Measurements from ENCODE around the gene PTGDR.

Gene PTGDR

DNA sequence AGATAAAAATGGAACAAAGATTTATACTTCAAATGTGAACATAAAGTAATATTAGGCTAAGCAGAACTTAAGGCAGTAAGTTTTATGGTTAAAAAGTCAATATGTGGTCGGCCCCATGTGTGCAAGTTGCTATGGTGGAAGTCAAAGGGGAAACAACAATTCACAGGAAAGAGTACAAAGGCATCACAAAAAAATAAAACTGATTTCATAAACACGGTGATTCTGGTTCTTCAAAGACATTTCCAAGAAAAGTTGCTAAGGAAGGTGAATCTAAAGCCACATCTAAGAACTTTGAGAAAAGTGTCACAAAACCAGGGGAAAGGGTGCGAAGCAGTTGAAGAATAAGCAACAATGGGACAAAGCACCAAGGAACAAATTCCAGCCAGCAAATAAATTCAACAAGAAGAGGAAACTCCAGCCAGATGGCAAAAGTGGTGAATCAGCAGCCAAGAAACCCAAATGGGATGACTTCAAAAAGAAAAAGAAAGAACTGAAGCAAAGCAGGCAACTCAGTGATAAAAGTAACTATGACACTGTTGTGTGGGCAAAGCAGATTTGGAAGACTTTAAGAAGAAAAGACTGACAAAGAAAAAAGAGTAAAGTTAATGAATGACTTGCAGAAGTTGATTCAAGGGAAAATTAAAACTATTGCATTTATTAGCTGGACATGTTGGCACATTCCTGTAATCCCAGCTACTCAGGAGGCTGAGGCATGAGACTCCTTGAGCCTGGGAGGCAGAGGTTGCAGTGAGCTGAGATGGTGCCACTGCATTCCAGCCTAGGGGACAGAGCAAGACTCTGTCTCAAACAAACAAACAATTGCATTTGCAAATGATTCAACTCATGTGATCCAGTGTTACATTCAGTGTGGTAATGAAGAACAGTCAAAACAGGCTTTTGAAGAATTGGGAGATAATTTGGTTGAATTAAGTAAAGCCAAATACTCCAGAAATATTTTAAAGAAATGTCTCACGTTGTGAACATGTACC is 19.5 kb downstream of the PTGDR start:
- TF ChIP-seq, protein P1, sequence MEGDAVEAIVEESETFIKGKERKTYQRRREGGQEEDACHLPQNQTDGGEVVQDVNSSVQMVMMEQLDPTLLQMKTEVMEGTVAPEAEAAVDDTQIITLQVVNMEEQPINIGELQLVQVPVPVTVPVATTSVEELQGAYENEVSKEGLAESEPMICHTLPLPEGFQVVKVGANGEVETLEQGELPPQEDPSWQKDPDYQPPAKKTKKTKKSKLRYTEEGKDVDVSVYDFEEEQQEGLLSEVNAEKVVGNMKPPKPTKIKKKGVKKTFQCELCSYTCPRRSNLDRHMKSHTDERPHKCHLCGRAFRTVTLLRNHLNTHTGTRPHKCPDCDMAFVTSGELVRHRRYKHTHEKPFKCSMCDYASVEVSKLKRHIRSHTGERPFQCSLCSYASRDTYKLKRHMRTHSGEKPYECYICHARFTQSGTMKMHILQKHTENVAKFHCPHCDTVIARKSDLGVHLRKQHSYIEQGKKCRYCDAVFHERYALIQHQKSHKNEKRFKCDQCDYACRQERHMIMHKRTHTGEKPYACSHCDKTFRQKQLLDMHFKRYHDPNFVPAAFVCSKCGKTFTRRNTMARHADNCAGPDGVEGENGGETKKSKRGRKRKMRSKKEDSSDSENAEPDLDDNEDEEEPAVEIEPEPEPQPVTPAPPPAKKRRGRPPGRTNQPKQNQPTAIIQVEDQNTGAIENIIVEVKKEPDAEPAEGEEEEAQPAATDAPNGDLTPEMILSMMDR (IDR thresholded peaks at IDR 0.05; ENCODE audit: insufficient read depth, low read depth, low read length, missing control alignments), result no peak
- no peak overlapping the region for H3K4me3 ChIP-seq (ENCODE audit: low read depth, low read length)
- DNase-seq (ENCODE audit: low read depth), result no peak

DNA sequence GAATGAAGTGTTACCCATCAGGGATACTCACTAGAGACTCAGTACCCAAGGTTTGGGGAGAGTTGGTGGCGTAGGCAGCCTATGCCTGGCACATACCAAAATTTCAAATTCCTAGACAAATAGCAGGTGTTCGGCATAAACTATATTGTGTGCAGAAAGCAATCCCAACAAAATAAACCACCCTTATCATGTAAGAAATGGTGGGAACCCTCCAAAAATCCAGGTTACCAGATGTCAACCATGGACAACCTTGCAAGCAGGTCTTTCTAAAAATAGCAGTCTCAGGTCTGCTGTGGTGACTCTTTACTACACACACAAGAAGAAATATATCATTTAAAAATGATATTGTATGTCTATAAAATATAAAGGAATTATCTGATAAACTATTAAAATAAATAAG is 28.9 kb downstream of the PTGDR start:
- H3K4me3 ChIP-seq (ENCODE audit: low read depth, low read length), result no peak overlapping the region
- DNase-seq (ENCODE audit: low read depth), result no peak
- TF ChIP-seq, protein P1 (IDR thresholded peaks at IDR 0.05; ENCODE audit: insufficient read depth, low read depth, low read length, missing control alignments), result no peak

DNA sequence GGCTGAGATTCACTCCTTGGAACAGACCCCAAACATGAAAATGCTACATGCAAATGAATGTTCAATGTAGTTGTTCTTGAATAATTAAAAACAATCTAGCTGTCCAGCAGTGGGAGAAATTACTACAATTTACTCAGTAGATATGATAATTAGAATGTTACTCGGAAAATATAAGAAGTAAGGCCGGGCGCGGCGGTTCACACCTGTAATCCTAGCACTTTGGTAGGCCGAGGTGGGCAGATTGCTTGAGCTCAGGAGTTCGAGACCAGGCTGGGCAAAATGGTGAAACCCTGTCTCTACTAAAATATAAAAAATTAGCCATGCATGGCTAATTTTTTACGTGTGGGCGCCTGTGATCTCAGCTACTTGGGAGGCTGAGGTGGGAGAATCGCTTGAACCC is 31.3 kb downstream of the PTGDR start:
- TF ChIP-seq, protein P1 (IDR thresholded peaks at IDR 0.05; ENCODE audit: insufficient read depth, low read depth, low read length, missing control alignments), result no peak
- H3K4me3 ChIP-seq (ENCODE audit: low read depth, low read length), result no peak overlapping the region
- DNase-seq (ENCODE audit: low read depth), result no peak

DNA sequence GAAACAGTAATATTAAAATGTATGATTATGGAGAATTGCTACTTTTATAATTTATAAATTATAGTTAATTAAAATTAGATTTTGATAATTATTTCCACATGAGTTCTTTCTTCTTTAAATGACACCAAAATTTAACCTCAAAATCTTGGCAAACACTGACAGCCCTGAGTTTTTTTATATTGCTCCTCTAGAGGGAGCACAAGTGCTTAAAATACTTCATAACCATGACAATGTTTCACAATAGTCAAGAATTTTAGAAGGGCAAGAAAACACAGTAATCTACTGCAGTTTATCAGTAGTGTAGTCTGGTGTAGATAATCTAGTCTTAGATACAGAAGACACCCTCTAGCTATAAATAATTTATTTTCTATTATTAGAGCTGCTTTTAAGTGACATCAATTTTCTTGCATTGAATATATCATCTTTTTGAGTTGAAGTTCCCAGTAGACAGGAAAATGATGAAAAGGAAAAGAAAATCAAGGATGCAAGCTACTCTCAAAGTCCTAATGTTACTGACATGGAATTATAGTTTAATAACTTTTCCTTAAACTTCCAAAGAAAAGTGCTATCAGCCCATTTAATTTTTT is 32.3 kb downstream of the PTGDR start:
- TF ChIP-seq, protein P1 (IDR thresholded peaks at IDR 0.05; ENCODE audit: insufficient read depth, low read depth, low read length, missing control alignments), result peak; percentile 47
- H3K4me3 ChIP-seq (ENCODE audit: low read depth, low read length), result no peak overlapping the region
- DNase-seq (ENCODE audit: low read depth), result peak; percentile 42

DNA sequence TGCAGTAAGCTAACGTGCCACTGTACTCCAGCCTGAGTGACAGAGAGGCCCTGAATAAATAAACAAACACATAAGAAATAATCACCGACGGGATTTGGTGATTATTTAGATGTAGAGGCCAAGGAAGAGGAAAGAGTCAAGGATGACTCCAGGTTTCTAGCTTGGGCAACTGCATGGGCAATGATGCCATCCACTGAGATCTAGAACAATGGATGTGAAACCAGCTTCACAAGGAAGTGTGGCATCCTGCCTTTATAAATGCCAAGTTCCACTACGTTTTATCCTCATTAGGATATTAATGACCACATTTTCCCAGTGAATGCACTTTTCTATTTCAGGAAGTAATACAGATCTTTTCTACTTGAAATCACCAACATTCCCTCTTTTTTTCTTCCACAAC is 35.7 kb downstream of the PTGDR start:
- no peak overlapping the region for H3K4me3 ChIP-seq (ENCODE audit: low read depth, low read length)
- DNase-seq (ENCODE audit: low read depth), result no peak
- TF ChIP-seq, protein P1 (IDR thresholded peaks at IDR 0.05; ENCODE audit: insufficient read depth, low read depth, low read length, missing control alignments), result no peak

DNA sequence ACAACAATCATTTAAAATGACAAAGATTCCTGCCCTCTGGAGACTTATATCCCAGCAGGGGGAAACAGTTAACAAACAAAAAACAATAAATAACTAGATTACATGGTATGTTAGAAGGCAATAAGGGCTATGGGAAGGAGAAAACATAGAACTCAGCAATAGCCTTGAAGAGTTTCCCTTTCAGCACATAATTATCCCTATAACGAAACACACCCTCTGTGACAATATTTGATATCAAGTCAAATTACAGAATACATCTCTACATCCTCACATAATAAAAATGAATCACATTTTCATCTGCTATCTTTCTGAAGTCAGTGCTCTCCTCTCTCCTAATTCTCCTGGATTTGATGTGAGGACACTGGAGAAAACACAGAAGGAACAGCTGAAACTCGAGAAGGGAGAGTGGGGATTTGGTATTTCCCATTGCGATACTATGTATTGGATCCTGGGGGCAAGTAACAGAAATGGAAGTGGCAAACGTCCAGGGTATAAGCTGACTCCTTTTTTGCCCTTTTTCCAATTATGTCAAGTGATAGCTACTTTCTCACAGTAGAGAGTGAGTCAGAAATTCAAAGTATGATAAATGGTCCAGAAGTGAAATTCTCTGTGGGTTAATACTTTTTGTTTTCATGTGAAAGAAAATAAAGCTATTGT is 36.9 kb downstream of the PTGDR start:
- H3K4me3 ChIP-seq (ENCODE audit: low read depth, low read length), result no peak overlapping the region
- no peak for DNase-seq (ENCODE audit: low read depth)
- TF ChIP-seq, protein P1 (IDR thresholded peaks at IDR 0.05; ENCODE audit: insufficient read depth, low read depth, low read length, missing control alignments), result no peak

All from GM12865 (cell line).